Nephron progenitor cell (in vitro differentiated cells): ENCODE results near the gene ANKRD13D.
A peak's percentile ranks its signal among the peaks of the same experiment; 100 is the strongest.

ENCODE experiments used
- DNase-seq: peaks from one replicate; pipeline ENCODE4 v3.0.0; 2021
- H3K27ac Mint-ChIP-seq: 2 replicates; pipeline ENCODE4 v1.8.0; 2021; ENCODE audit warnings: mild to moderate bottlenecking, moderate library complexity, mixed read lengths
- H3K27me3 Mint-ChIP-seq: 2 replicates; pipeline ENCODE4 v1.8.0; 2021; ENCODE audit warnings: mild to moderate bottlenecking, low read depth, mixed read lengths; ENCODE audit not compliant: poor library complexity
- H3K36me3 Mint-ChIP-seq: 2 replicates; pipeline ENCODE4 v1.8.0; 2021; ENCODE audit warnings: low read depth, mixed read lengths
- H3K4me1 Mint-ChIP-seq: 2 replicates; pipeline ENCODE4 v1.8.0; 2021; ENCODE audit warnings: mixed read lengths
- H3K4me3 Mint-ChIP-seq: 2 replicates; pipeline ENCODE4 v1.8.0; 2021; ENCODE audit warnings: mild to moderate bottlenecking, moderate library complexity, mixed read lengths
- H3K9me3 Mint-ChIP-seq: 2 replicates; pipeline ENCODE4 v1.8.0; 2021; ENCODE audit warnings: mild to moderate bottlenecking, moderate library complexity, mixed read lengths
- TF ChIP-seq, protein P1 (sequence below): fragments of 200-600 bp; sonication (generic); IDR thresholded peaks from 2 replicates; pipeline ENCODE4 v1.5.0; 2021; ENCODE audit warnings: antibody characterized with exemption

ANKRD13D gene

DNA sequence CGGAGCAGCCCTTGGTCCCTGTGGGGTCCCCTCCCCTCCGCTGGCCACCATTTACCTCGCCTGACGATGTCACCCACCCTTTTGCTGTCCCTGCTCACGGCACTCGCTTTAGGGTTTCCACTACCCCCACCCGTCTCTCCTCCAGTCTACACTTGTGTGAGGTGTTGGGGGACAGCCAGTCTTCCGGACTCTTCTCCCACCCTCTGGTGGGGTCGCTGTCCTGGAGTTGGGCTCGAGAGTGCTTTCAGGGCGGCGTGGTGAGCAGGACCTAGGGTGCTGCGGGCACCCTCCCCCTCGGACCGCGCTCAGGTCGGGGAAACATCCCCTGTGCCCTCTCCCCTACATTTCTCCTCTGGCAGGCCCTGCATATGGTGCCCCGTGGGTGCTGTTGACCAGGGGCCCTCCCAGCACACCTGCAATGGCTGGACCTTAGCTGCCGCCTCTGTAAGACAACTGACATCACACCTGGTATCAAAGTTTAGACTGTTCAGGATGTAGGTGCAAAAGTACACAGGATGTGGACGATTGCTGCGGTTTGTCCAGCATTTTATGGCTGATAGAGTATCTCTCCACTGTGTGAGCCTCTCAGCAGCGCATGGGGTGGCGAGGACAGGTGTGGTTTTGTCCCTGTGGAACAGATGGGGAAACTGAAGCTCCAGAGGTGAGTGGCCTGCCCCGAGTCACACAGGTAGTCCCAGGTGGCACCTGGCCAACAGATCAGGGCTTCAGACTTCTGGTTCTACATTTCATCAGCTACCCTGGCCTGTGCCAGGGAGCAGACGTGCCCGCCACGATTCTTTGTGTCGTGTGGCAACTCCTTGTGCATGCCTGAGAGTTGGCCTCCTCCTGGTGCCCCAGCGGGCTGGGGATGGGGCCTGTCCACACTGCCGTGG is 21.7 kb upstream of the ANKRD13D start:
- TF ChIP-seq, protein P1, sequence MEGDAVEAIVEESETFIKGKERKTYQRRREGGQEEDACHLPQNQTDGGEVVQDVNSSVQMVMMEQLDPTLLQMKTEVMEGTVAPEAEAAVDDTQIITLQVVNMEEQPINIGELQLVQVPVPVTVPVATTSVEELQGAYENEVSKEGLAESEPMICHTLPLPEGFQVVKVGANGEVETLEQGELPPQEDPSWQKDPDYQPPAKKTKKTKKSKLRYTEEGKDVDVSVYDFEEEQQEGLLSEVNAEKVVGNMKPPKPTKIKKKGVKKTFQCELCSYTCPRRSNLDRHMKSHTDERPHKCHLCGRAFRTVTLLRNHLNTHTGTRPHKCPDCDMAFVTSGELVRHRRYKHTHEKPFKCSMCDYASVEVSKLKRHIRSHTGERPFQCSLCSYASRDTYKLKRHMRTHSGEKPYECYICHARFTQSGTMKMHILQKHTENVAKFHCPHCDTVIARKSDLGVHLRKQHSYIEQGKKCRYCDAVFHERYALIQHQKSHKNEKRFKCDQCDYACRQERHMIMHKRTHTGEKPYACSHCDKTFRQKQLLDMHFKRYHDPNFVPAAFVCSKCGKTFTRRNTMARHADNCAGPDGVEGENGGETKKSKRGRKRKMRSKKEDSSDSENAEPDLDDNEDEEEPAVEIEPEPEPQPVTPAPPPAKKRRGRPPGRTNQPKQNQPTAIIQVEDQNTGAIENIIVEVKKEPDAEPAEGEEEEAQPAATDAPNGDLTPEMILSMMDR, result no peak
- Mint-ChIP-seq H3K36me3 (no peaks in the 10 kb centered on the region), H3K27me3 (peaks cover 11% of the 10 kb centered on the region), H3K9me3 (no peaks in the 10 kb centered on the region), H3K4me1 (peaks cover 66% of the 10 kb centered on the region), H3K27ac (peak overlapping the region; percentile 54), H3K4me3 (peak overlapping the region; percentile 98)
- no peak for DNase-seq

DNA sequence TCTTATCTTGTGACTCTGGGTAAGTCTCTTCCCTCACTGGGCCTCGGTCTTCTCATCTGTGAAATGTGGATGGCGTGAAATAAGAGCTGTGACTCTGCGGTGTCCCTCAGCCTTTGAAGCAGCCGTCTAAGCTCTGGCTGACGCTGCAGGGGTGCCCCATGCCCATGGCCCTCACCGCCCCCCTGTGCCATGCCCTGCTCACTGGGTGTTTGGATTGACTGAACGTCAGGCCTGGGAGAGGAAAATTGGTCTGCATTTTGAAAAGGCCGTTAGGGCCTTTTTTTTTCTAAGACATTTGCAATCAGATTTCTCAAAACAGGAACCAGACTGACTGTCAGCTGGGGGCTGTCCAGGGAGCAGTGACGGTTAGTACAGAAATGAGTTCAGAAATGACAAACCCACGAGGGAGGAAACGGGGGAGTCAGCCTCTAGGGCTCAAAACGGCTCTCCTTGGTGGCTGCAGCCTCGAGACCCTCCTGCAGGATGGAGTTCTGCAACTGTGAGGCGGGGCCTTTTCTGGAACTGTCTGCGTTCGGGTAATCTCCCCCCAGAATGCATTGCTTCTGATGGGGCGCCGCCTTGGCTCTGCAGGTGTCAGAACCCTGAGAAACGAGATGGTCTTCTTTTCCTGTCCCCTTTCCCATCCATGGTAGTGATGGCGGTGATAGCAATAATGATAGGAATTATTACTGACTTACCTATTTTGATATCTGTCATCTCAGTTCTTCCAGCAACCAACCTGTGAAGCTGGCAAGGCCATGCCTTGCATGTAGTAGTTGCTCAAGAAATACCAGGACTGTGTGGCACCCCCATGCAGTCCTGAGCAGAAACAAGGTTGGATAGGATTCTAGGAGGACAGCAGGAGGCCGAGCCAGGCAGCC is 20.8 kb upstream of the ANKRD13D start:
- Mint-ChIP-seq H3K27me3 (peaks cover 11% of the 10 kb centered on the region), H3K9me3 (no peaks in the 10 kb centered on the region), H3K27ac (no peak overlapping the region), H3K4me1 (peaks cover 57% of the 10 kb centered on the region), H3K4me3 (peak overlapping the region; percentile 98), H3K36me3 (no peaks in the 10 kb centered on the region)
- TF ChIP-seq, protein P1, result no peak
- DNase-seq, result no peak

DNA sequence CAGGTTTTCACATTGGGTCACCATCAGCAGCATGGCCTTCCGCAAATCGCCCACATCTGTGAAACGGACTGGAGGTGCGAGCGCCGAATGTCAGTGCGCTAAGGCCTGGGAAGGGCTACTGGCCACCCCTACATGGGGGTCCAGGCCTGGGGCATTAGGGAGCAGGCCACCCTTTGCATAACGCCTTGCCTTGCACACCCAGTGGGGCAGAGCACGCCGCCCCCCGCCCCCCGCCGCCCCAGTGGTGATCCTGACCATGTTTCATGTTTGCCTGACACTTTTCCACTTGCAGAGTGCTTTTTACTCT is 20.2 kb upstream of the ANKRD13D start:
- TF ChIP-seq, protein P1, result no peak
- H3K4me3 Mint-ChIP-seq, result peak overlapping the region; percentile 55
- H3K27me3 Mint-ChIP-seq, result peaks cover 10% of the 10 kb centered on the region
- no peak for DNase-seq
- H3K27ac Mint-ChIP-seq, result no peak overlapping the region
- H3K36me3 Mint-ChIP-seq, result no peaks in the 10 kb centered on the region
- H3K9me3 Mint-ChIP-seq, result no peaks in the 10 kb centered on the region
- H3K4me1 Mint-ChIP-seq, result peaks cover 57% of the 10 kb centered on the region

DNA sequence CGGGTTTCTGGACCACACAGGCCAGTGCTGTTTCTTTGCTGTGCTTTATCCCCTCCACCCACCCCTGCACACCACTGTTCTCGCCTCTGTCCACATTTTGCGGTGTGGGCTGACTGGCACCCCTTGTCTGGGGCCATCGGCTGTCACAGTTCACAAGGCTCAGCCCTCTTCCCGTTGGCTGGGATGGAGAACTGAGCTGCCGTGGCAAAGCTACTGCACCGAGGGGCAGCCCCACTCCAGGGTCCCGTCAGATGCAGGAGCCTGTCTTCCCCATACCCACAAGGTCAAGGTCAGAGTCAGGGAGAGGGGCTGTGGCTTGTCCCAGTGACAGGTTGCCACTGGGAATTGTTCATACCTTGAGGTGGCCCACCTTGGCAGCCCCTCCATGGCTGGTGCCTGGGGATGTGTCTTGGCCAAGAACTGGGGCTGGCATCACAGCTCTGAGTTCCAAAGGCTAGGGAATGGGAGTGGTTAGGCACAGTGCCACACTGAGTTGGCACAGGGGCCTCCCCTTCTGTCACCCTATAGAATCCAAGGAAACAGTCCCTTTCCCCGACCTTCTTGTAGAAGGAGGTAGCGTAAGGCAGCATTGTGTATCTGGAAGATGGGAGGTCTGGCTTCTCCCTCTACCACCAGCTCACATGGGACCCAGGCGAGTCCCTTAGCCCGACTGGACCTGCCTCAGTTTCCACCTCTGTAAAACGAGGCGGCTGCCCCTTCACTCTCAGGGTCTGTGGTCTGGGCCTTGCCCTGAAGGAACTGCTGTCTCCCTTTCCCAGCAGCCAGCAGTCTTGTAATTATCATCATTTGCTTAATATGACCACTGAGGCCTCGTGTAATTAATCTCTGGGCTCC is 19.5 kb upstream of the ANKRD13D start:
- Mint-ChIP-seq H3K4me3 (peak overlapping the region; percentile 80), H3K27ac (peak overlapping the region; percentile 97), H3K9me3 (no peaks in the 10 kb centered on the region), H3K36me3 (no peaks in the 10 kb centered on the region), H3K27me3 (peaks cover 7% of the 10 kb centered on the region), H3K4me1 (peaks cover 61% of the 10 kb centered on the region)
- TF ChIP-seq, protein P1, result no peak
- no peak for DNase-seq

DNA sequence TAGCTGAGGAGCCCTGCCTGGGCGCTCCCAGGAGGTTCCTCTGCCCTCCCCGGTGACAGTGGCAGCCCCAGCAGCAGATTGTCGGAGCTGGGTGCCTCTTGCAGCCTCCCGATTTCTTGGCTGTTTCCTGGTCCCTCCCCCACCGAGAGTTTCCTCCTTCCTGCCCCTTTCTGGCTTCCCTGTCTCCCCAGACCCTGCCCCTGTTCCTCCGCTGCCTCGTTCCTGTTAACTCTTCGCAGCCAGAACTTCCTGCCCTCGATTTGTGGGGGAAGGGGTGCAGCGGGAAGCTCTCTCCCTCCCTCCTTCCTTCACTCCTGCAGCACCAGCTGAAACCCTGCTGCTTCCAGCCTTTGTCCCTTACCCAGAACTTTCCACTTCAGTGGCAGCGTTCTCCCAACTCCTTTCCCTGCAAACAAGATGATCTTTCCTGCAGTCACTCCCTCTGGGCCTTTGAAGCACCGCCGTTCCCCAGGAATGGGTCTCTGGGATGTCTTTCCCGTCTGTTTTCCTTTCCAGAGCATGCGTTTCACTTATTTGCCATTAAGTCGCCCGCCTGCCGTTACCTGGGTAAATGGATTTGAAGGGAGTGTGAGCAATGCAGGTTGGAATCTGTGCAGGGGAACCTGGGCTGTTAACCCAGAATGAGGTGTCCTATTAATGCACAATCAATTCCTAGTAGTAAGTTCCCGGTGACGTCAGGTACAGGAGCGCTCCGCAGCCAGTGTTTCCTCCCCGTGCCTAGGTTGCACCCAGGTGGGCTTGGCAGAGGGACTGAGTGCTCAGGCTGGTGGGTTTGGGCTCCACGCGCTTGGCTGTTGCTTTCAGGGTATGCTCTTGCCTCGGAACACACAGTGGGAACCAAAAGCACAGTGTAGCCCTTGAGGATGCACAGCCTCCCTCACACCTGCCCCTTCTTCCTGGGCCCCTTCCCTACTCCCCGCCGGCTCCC is 18.6 kb upstream of the ANKRD13D start:
- Mint-ChIP-seq H3K9me3 (no peaks in the 10 kb centered on the region), H3K4me3 (peak overlapping the region; percentile 80), H3K36me3 (no peaks in the 10 kb centered on the region), H3K27ac (peak overlapping the region; percentile 97), H3K4me1 (peaks cover 68% of the 10 kb centered on the region), H3K27me3 (peaks cover under 1% of the 10 kb centered on the region)
- DNase-seq, result peak; percentile 45
- TF ChIP-seq, protein P1, result no peak
